HFF-Myc (cell line): ENCODE results near the gene PCDHGB3.

Experiments used
- DNase-seq: peaks from one replicate; pipeline ENCODE4 v3.0.0-alpha.2; 2011; ENCODE audit warnings: low read depth; ENCODE audit errors: extremely low read depth
- H3K4me3 ChIP-seq: replicated peaks from 2 replicates; pipeline ENCODE4 v1.5.1; 2011; ENCODE audit warnings: low read depth, mild to moderate bottlenecking, control low read depth, low read length
- CTCF ChIP-seq: IDR thresholded peaks from 2 replicates; pipeline ENCODE4 v1.5.1; 2012; ENCODE audit warnings: mild to moderate bottlenecking, low read depth, low read length, control low read depth; ENCODE audit errors: missing control alignments

The PCDHGB3 gene

GRCh38 chr5:141349917-141350619, 20.0 kb upstream of the PCDHGB3 start, which contains the start of gene PCDHGB1:
TSS of gene PCDHGB1 (plus strand) at chr5:141350099. CDS start at chr5:141350261, 162 bp downstream.
- peak; percentile 52 for TF ChIP-seq CTCF
- no peak for DNase-seq
- H3K4me3 ChIP-seq, result 0 out of 2 replicates have a peak within 1 kb of the TSS, but pooled peaks have one; percentile 0

- TF ChIP-seq CTCF, result no peak
- DNase-seq, result no peak
- no peak overlapping the region for H3K4me3 ChIP-seq
Measured at GRCh38 chr5:141351591-141351990, 18.5 kb upstream of the PCDHGB3 start.

GRCh38 chr5:141354900-141355469, 15.1 kb upstream of the PCDHGB3 start, which contains the start of gene PCDHGA4:
TSS of gene PCDHGA4 (plus strand) at chr5:141355021. CDS start at chr5:141355108, 87 bp downstream.
- DNase-seq, result no peak

GRCh38 chr5:141355641-141356040, 14.4 kb upstream of the PCDHGB3 start:
- no peak for TF ChIP-seq CTCF
- no peak overlapping the region for H3K4me3 ChIP-seq
- no peak for DNase-seq

More at GRCh38 chr5:141354900-141355469, 15.1 kb upstream of the PCDHGB3 start, which contains the start of gene PCDHGA4:
- H3K4me3 ChIP-seq, result no peak within 1 kb of the TSS; the same call in 1 of the 2 replicates
- peak; percentile 36 for TF ChIP-seq CTCF

GRCh38 chr5:141356133-141356532, 13.9 kb upstream of the PCDHGB3 start:
- no peak overlapping the region for H3K4me3 ChIP-seq
- DNase-seq, result no peak
- no peak for TF ChIP-seq CTCF

- no peak overlapping the region for H3K4me3 ChIP-seq
- no peak for DNase-seq
- TF ChIP-seq CTCF, result no peak
Measured at GRCh38 chr5:141356950-141357349, 13.1 kb upstream of the PCDHGB3 start.
